IMR-90 (cell line): ENCODE data around the gene TBCA. TPM values are rescaled to one million over a fixed set of nuclear protein-coding genes. Genes with fewer than 3 reads are reported as not detected.

Source experiments
- ATAC-seq: fragments of 200-7000 bp; cut with Tn5 transposase; 2 replicates; pipeline ENCODE4 v1.9.1; 2020; ENCODE audit warnings: low read depth, mild to moderate bottlenecking, moderate library complexity
- BruUV-seq: library from RNA; stranded (reverse); fragments of 400-500 nt; replicated peaks from 2 replicates; lab custom pipeline; 2021; lab: Mats Ljungman, UMichigan
- CTCF ChIA-PET: fragments of 300-600 bp; formaldehyde crosslinking; extraction: SDS; loops from one replicate; lab custom pipeline; 2021; ENCODE audit warnings: antibody characterized with exemption; lab: Yijun Ruan, JAX
- POLR2A ChIA-PET: fragments of 300-600 bp; sonication (Branson Sonifier 250); formaldehyde crosslinking; loops from one replicate; lab custom pipeline; 2022; ENCODE audit warnings: antibody characterized with exemption; ENCODE audit not compliant: unreplicated experiment; lab: Charles Lee
- DNase-seq: peaks from one replicate; pipeline ENCODE4 v3.0.0; 2013
- H2AFZ ChIP-seq: replicated peaks from 2 replicates; pipeline ENCODE3; 2013; ENCODE audit warnings: low read length, mild to moderate bottlenecking; ENCODE audit not compliant: poor library complexity
- H2AK5ac ChIP-seq: 2 replicates; pipeline ENCODE4 v1.6.1; 2013; ENCODE audit warnings: low read depth, low read length, inconsistent platforms
- H2AK9ac ChIP-seq: replicated peaks from 2 replicates; pipeline ENCODE3; 2013; ENCODE audit warnings: mild to moderate bottlenecking, low read depth, low read length, moderate library complexity; ENCODE audit not compliant: poor library complexity
- H2BK120ac ChIP-seq: 2 replicates; pipeline ENCODE4 v1.6.1; 2013; ENCODE audit warnings: low read depth, low read length, inconsistent platforms
- H2BK15ac ChIP-seq: 3 replicates; pipeline ENCODE4 v1.6.1; 2013; ENCODE audit warnings: low read depth, low read length, inconsistent platforms
- H2BK20ac ChIP-seq: 2 replicates; pipeline ENCODE4 v1.6.1; 2013; ENCODE audit warnings: low read depth, mild to moderate bottlenecking, inconsistent platforms, low read length, moderate library complexity
- H2BK5ac ChIP-seq: 2 replicates; pipeline ENCODE4 v1.6.1; 2013; ENCODE audit warnings: mild to moderate bottlenecking, low read depth, low read length, inconsistent platforms; ENCODE audit not compliant: poor library complexity, severe bottlenecking
- H3K14ac ChIP-seq: replicated peaks from 2 replicates; pipeline ENCODE4 v1.6.1; 2013; ENCODE audit warnings: low read depth, low read length, inconsistent platforms
- H3K18ac ChIP-seq: 2 replicates; pipeline ENCODE4 v1.6.1; 2013; ENCODE audit warnings: low read depth, low read length, control low read depth
- H3K23ac ChIP-seq: 2 replicates; pipeline ENCODE4 v1.6.1; 2013; ENCODE audit warnings: low read depth, low read length, inconsistent platforms
- H3K27ac ChIP-seq: 2 replicates; pipeline ENCODE4 v1.5.1; 2013; ENCODE audit warnings: mild to moderate bottlenecking, control low read depth, low read length; ENCODE audit not compliant: insufficient read depth
- H3K27me3 ChIP-seq: 2 replicates; pipeline ENCODE4 v1.6.1; 2013; ENCODE audit warnings: low read length; ENCODE audit not compliant: control insufficient read depth, insufficient read depth
- H3K36me3 ChIP-seq: 2 replicates; pipeline ENCODE4 v1.6.1; 2013; ENCODE audit warnings: low read length, mixed read lengths; ENCODE audit not compliant: control insufficient read depth, insufficient read depth
- H3K4ac ChIP-seq: 2 replicates; pipeline ENCODE4 v1.6.1; 2013; ENCODE audit warnings: low read depth, low read length, inconsistent platforms
- H3K4me1 ChIP-seq: 2 replicates; pipeline ENCODE4 v1.6.1; 2013; ENCODE audit warnings: low read length, mixed read lengths; ENCODE audit not compliant: control insufficient read depth, insufficient read depth
- H3K4me2 ChIP-seq: 2 replicates; pipeline ENCODE4 v1.6.1; 2013; ENCODE audit warnings: low read depth, mild to moderate bottlenecking, control low read depth, low read length, moderate library complexity
- H3K4me3 ChIP-seq: 2 replicates; pipeline ENCODE4 v1.5.1; 2013; ENCODE audit warnings: low read depth, mild to moderate bottlenecking, control low read depth, low read length, moderate library complexity; ENCODE audit not compliant: insufficient read depth
- H3K56ac ChIP-seq: 2 replicates; pipeline ENCODE4 v1.6.1; 2013; ENCODE audit warnings: low read length, inconsistent platforms; ENCODE audit not compliant: insufficient read depth; ENCODE audit errors: extremely low read depth
- H3K79me1 ChIP-seq, 2 experiments: 2 replicates each; pipeline ENCODE4 v1.6.1; 2013; ENCODE audit warnings: low read length in 2 of 2, inconsistent platforms in 1 of 2, low read depth in 1 of 2
- H3K9ac ChIP-seq: 2 replicates; pipeline ENCODE4 v1.6.1; 2013; ENCODE audit warnings: low read depth, low read length, control low read depth
- H3K9me1 ChIP-seq: 2 replicates; pipeline ENCODE4 v1.6.1; 2013; ENCODE audit warnings: low read length, inconsistent platforms; ENCODE audit not compliant: insufficient read depth
- H3K9me3 ChIP-seq: 2 replicates; pipeline ENCODE4 v1.6.1; 2013; ENCODE audit warnings: low read length; ENCODE audit not compliant: control insufficient read depth, insufficient read depth
- H4K20me1 ChIP-seq: 2 replicates; pipeline ENCODE4 v1.6.1; 2013; ENCODE audit warnings: low read length, inconsistent platforms; ENCODE audit not compliant: insufficient read depth
- H4K5ac ChIP-seq: 2 replicates; pipeline ENCODE4 v1.6.1; 2013; ENCODE audit warnings: mild to moderate bottlenecking, low read depth, low read length, control low read depth
- H4K8ac ChIP-seq, 2 experiments: 2 replicates each; pipeline ENCODE4 v1.6.1; 2013; ENCODE audit warnings: low read depth in 2 of 2, low read length in 2 of 2, control low read depth in 1 of 2, inconsistent platforms in 1 of 2
- H4K91ac ChIP-seq: 2 replicates; pipeline ENCODE4 v1.6.1; 2013; ENCODE audit warnings: low read depth, low read length, inconsistent platforms; ENCODE audit not compliant: insufficient read depth
- BHLHE40 ChIP-seq: fragments of 150-350 bp; IDR thresholded peaks from 2 replicates; pipeline ENCODE4 v1.6.1; 2016; ENCODE audit warnings: mild to moderate bottlenecking, low read depth, low read length
- CEBPB ChIP-seq: IDR thresholded peaks from 2 replicates; pipeline ENCODE4 v1.6.1; 2012; ENCODE audit warnings: low read depth, low read length, improper control_type of control experiment
- CHD1 ChIP-seq: IDR thresholded peaks from 2 replicates; pipeline ENCODE4 v1.6.1; 2012; ENCODE audit warnings: low read depth, low read length, improper control_type of control experiment
- CTCF ChIP-seq: conservative IDR thresholded peaks from 2 replicates; pipeline ENCODE4 v1.5.1; 2012; ENCODE audit warnings: mild to moderate bottlenecking, low read depth, low read length, improper control_type of control experiment
- MAZ ChIP-seq: IDR thresholded peaks from 2 replicates; pipeline ENCODE4 v1.6.1; 2012; ENCODE audit warnings: low read depth, mild to moderate bottlenecking, low read length, improper control_type of control experiment, moderate library complexity, borderline replicate concordance
- MXI1 ChIP-seq: IDR thresholded peaks from 2 replicates; pipeline ENCODE4 v1.6.1; 2012; ENCODE audit warnings: low read depth, mild to moderate bottlenecking, low read length, moderate library complexity, borderline replicate concordance
- RAD21 ChIP-seq: IDR thresholded peaks from 2 replicates; pipeline ENCODE4 v1.6.1; 2012; ENCODE audit warnings: low read length, improper control_type of control experiment
- RCOR1 ChIP-seq: IDR thresholded peaks from 2 replicates; pipeline ENCODE4 v1.6.1; 2012; ENCODE audit warnings: mild to moderate bottlenecking, low read length, improper control_type of control experiment; ENCODE audit not compliant: insufficient replicate concordance
- WGBS, 2 experiments: methylation state at CpG; one replicate each; pipeline versions ENCODE4 v1.1.5 to v1.1.7; 2013; ENCODE audit warnings: missing lambda C conversion rate in 2 of 2; ENCODE audit not compliant: insufficient read length in 1 of 2; ENCODE audit errors: extremely low coverage in 2 of 2; 5-methylcytosine and 5-hydroxymethylcytosine counted together
- dilution Hi-C: fragments of 300-500 bp; cut with HindIII; formaldehyde crosslinking; loops from one replicate; pipeline ENCODE4 v1.14.3; 2018; ENCODE audit warnings: low sequenced_read_pairs; ENCODE audit not compliant: unreplicated experiment
- in situ Hi-C: fragments of 300-500 bp; cut with MboI; formaldehyde crosslinking; loops from 3 replicates; pipeline ENCODE4 v1.14.3; 2019; ENCODE audit warnings: low sequenced_read_pairs, inconsistent platforms, mixed read lengths
- intact Hi-C: fragments of 100-400 bp; cut with micrococcal nuclease; formaldehyde crosslinking; loops from 2 replicates; pipeline ENCODE4 v1.10.0; 2022
- polyA plus RNA-seq, 3 experiments: library from polyadenylated mRNA; depleted of rRNA; stranded (reverse); fragments of >200 nt; gene quantifications; 2 replicates each; pipeline ENCODE4 v1.2.3, GENCODE V29; 2012; ENCODE audit warnings: low replicate concordance in 1 of 3
- total RNA-seq: library from RNA; depleted of rRNA; stranded (reverse); fragments of >200 nt; gene quantifications from 2 replicates; pipeline ENCODE4 v1.2.3, GENCODE V29; 2012

Gene TBCA
- total and polyA plus RNA-seq, 2 of the 4 experiments (the other 2 are of a cell fraction) = 6.1 to 137 TPM

DNA sequence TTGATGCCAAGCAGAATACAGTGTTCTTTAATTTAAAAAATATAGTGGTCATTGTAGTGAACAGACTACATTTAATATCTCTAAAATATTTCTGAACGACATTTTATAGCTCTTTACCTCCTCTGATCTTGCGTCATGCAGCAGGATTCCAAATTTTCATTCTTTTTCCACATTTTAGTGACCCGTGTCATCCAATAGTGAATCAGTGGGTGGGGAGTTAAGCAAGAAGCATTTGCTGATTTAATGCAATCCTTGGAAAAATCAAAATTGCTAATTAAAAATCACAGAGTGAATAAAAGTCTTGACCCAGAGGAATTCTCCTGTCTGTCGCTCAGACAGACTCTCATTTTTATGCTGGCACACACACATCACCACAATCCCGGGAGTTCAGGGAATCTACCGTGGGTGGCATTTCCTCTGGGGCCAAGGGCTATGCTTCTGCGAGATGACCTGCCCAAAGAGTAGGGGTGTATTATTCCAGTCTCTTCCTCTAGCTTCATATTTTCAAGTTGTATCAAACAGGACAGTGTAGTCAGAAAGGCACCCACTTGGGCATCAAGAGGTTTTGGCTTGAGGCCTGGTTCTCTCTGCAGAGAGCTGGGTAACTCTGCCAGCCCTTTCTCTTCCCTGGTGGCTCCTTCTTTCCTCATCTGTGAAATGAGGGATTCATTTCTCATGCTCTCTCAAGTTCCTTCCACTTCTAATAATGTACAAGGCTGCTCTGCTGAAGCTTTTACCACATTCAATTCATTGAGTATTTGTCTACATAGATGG is 112.9 kb downstream of the TBCA start:
- no TSS peak for BruUV-seq
- Histone ChIP-seq H3K27ac (no peak overlapping the region), H4K5ac (no peak overlapping the region), H2BK5ac (no peak overlapping the region), H4K8ac (no peak overlapping the region), H3K18ac (no peak overlapping the region), H2AFZ (no peak overlapping the region), H3K79me1 (no peaks in the 10 kb centered on the region), H3K23ac (no peak overlapping the region), H2BK20ac (no peak overlapping the region), H3K9me3 (no peaks in the 10 kb centered on the region), H4K91ac (no peak overlapping the region), H2BK15ac (no peak overlapping the region), H2BK120ac (no peak overlapping the region), H3K14ac (no peak overlapping the region), H3K9me1 (no peaks in the 10 kb centered on the region), H3K36me3 (no peaks in the 10 kb centered on the region), H4K20me1 (no peaks in the 10 kb centered on the region), H2AK9ac (no peak overlapping the region), H3K4me3 (no peak overlapping the region), H3K4ac (no peak overlapping the region), H3K27me3 (peaks cover 33% of the 10 kb centered on the region), H3K56ac (no peak overlapping the region), H2AK5ac (no peak overlapping the region), H3K4me1 (no peaks in the 10 kb centered on the region), H3K4me2 (no peak overlapping the region), H3K9ac (no peak overlapping the region)
- POLR2A ChIA-PET = no interaction called here
- TF ChIP-seq CEBPB (peak; percentile 30; the same call in 1 of the 2 replicates), MAZ (no peak), MXI1 (no peak), RAD21 (no peak), BHLHE40 (no peak), RCOR1 (no peak), CHD1 (no peak), CTCF (no peak)
- no peak for DNase-seq
- in situ Hi-C loops = no loop called here
- no CpG with 5 or more reads among the region's 7 CpGs for WGBS, 2 experiments
- intact Hi-C loops = no loop called here
- CTCF ChIA-PET = interaction anchor here (0.8 to 1.4 kb wide), 2 partner anchors 23 to 579 kb away, joined by 3 to 4 read pairs; no protein-coding TSS in a partner anchor
- dilution Hi-C loops = no loop called here
- no peak for ATAC-seq
